K562 (cell line): ENCODE measurements around the gene S100A10. TPM values are rescaled to one million over a fixed set of nuclear protein-coding genes. Genes with fewer than 3 reads are reported as not detected.

Experiments
- ADNP ChIP-seq: fragments of 200-800 bp; sonication (Bioruptor generic); IDR thresholded peaks from 2 replicates; pipeline ENCODE4 v1.6.1; 2016; ENCODE audit warnings: missing genetic modification characterization, missing compliant biosample characterization
- CBFA2T2 ChIP-seq: fragments of 450-650 bp; conservative IDR thresholded peaks from 2 replicates; pipeline ENCODE4 v1.6.1; 2017; ENCODE audit warnings: mild to moderate bottlenecking
- CCNT2 ChIP-seq: IDR thresholded peaks from 2 replicates; pipeline ENCODE4 v1.6.1; 2011; ENCODE audit warnings: borderline replicate concordance, low read depth, mild to moderate bottlenecking, moderate library complexity, mixed read lengths, low read length; ENCODE audit not compliant: insufficient read length; ENCODE audit errors: extremely low read depth
- DPF2 ChIP-seq: fragments of 450-650 bp; IDR thresholded peaks from 2 replicates; pipeline ENCODE4 v1.6.1; 2016
- HDGF ChIP-seq: fragments of 450-650 bp; IDR thresholded peaks from 2 replicates; pipeline ENCODE4 v1.6.1; 2016
- TEAD4 ChIP-seq, 2 experiments: sonication (generic) in 1 of 2; formaldehyde crosslinking in 1 of 2; IDR thresholded peaks; 2 replicates each; pipeline versions ENCODE4 v1.6.1 to v1.8.0; 2012 to 2022; ENCODE audit warnings: borderline replicate concordance in 1 of 2, inconsistent platforms in 1 of 2, low read length in 1 of 2, mild to moderate bottlenecking in 1 of 2, missing genetic modification reagents in 1 of 2
- polyA plus RNA-seq, 8 experiments: library from polyadenylated mRNA; depleted of rRNA in 4 of 8; stranded (reverse) in 5 of 8; unstranded in 3 of 8; fragments of >200 nt; fragmentation: Nextera tagmentation in 2 of 8; fragmentation: Illumina TruSeq in 1 of 8; extraction: Ambion mirVana in 2 of 8; extraction: Trizol in 1 of 8; gene quantifications; 2 replicates each; pipeline versions ENCODE4 v1.2.1 to v1.2.3, GENCODE V29; 2011 to 2014; ENCODE audit warnings: inconsistent platforms in 1 of 8, missing spikeins in 1 of 8
- total RNA-seq, 7 experiments: library from RNA; depleted of rRNA in 6 of 7; stranded (reverse); fragments of >200 nt in 6 of 7; fragmentation: Illumina TruSeq in 2 of 7; extraction: Trizol in 2 of 7; gene quantifications; 2 replicates each; pipeline versions ENCODE4 v1.2.1 to v1.2.3, GENCODE V29; 2011 to 2021; ENCODE audit warnings: low replicate concordance in 1 of 7
- TF ChIP-seq, protein P1 (sequence below), 2 experiments: fragments of 450-650 bp in 1 of 2; sonication (generic) in 1 of 2; formaldehyde crosslinking in 1 of 2; IDR thresholded peaks; 2 replicates each; pipeline versions ENCODE4 v1.7.1 to v1.9.0; 2016 to 2022; ENCODE audit warnings: inconsistent platforms in 1 of 2, mild to moderate bottlenecking in 1 of 2, missing genetic modification reagents in 1 of 2
- TF ChIP-seq, protein P2 (sequence below), 2 experiments: fragments of 450-650 bp in 1 of 2; sonication (generic) in 1 of 2; formaldehyde crosslinking in 1 of 2; IDR thresholded peaks in 1 of 2; conservative IDR thresholded peaks in 1 of 2; 2 replicates each; pipeline versions ENCODE4 v1.6.1 to v1.8.1; 2016 to 2023; ENCODE audit warnings: mild to moderate bottlenecking in 2 of 2, moderate library complexity in 2 of 2, inconsistent platforms in 1 of 2, missing genetic modification reagents in 1 of 2
- TF ChIP-seq, protein P3 (sequence below): fragments of 150-350 bp; IDR thresholded peaks from 2 replicates; pipeline ENCODE4 v1.6.1; 2014; ENCODE audit warnings: low read depth, mild to moderate bottlenecking, low read length, borderline replicate concordance

The S100A10 gene
- total and polyA plus RNA-seq, 9 of the 15 experiments (the other 6 are each of a cell fraction or from before 2014, with no cell fraction given), result 0.32 to 1.6 (median 0.50) TPM; not detected in 3

DNA sequence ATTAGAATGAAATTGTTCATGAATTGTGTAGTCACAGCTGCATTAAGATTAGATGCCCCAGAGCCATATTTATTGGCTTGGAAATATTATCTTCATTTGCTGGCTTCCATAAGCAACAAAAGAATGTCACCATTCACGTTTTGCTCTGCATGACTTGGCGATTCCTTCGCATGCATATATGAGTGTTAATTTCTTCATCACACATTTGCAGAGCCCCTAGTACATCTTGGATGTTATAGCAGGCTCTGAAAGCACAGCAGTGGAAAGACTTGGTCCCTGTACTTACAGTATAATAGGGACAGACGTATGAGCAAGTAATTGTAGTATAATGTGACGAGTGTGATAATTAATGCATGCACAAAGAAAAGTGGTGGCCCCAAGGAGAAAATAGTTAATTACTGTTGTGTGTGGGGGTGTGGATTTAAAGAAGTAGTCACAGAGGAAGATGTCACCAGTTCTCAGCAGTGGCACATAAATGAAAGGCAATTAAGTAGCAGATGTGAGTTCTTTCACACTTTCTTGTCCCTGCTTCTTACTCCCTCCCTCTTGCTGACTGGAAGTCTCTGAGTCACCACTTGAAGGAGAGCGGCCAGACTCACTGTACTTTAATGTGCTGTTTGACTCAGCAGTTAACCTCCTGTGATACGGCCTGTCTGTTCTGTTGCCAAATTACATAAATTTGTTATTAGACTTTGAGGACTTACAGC is 21.0 kb downstream of the S100A10 start (continued):
- TF ChIP-seq, protein P1, sequence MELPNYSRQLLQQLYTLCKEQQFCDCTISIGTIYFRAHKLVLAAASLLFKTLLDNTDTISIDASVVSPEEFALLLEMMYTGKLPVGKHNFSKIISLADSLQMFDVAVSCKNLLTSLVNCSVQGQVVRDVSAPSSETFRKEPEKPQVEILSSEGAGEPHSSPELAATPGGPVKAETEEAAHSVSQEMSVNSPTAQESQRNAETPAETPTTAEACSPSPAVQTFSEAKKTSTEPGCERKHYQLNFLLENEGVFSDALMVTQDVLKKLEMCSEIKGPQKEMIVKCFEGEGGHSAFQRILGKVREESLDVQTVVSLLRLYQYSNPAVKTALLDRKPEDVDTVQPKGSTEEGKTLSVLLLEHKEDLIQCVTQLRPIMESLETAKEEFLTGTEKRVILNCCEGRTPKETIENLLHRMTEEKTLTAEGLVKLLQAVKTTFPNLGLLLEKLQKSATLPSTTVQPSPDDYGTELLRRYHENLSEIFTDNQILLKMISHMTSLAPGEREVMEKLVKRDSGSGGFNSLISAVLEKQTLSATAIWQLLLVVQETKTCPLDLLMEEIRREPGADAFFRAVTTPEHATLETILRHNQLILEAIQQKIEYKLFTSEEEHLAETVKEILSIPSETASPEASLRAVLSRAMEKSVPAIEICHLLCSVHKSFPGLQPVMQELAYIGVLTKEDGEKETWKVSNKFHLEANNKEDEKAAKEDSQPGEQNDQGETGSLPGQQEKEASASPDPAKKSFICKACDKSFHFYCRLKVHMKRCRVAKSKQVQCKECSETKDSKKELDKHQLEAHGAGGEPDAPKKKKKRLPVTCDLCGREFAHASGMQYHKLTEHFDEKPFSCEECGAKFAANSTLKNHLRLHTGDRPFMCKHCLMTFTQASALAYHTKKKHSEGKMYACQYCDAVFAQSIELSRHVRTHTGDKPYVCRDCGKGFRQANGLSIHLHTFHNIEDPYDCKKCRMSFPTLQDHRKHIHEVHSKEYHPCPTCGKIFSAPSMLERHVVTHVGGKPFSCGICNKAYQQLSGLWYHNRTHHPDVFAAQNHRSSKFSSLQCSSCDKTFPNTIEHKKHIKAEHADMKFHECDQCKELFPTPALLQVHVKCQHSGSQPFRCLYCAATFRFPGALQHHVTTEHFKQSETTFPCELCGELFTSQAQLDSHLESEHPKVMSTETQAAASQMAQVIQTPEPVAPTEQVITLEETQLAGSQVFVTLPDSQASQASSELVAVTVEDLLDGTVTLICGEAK (IDR thresholded peaks at IDR 0.05), result 0 out of 2 replicates have a peak, but pooled peaks have one; percentile 27
- TF ChIP-seq, protein P1 (CRISPR knock-in tag; IDR thresholded peaks at IDR 0.05), result no peak
- TF ChIP-seq, protein P2, sequence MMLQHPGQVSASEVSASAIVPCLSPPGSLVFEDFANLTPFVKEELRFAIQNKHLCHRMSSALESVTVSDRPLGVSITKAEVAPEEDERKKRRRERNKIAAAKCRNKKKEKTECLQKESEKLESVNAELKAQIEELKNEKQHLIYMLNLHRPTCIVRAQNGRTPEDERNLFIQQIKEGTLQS (IDR thresholded peaks at IDR 0.05), result peak; percentile 89
- TF ChIP-seq, protein P2 (CRISPR knock-in tag; conservative IDR thresholded peaks at IDR 0.05), result peak; percentile 63; the same call in 1 of the 2 replicates
- TF ChIP-seq, protein P3, sequence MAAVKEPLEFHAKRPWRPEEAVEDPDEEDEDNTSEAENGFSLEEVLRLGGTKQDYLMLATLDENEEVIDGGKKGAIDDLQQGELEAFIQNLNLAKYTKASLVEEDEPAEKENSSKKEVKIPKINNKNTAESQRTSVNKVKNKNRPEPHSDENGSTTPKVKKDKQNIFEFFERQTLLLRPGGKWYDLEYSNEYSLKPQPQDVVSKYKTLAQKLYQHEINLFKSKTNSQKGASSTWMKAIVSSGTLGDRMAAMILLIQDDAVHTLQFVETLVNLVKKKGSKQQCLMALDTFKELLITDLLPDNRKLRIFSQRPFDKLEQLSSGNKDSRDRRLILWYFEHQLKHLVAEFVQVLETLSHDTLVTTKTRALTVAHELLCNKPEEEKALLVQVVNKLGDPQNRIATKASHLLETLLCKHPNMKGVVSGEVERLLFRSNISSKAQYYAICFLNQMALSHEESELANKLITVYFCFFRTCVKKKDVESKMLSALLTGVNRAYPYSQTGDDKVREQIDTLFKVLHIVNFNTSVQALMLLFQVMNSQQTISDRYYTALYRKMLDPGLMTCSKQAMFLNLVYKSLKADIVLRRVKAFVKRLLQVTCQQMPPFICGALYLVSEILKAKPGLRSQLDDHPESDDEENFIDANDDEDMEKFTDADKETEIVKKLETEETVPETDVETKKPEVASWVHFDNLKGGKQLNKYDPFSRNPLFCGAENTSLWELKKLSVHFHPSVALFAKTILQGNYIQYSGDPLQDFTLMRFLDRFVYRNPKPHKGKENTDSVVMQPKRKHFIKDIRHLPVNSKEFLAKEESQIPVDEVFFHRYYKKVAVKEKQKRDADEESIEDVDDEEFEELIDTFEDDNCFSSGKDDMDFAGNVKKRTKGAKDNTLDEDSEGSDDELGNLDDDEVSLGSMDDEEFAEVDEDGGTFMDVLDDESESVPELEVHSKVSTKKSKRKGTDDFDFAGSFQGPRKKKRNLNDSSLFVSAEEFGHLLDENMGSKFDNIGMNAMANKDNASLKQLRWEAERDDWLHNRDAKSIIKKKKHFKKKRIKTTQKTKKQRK, result no peak
- TF ChIP-seq DPF2, result peak; percentile 86; the same call in 1 of the 2 replicates
- no peak for TF ChIP-seq HDGF
- TF ChIP-seq CCNT2, result no peak
- TF ChIP-seq CBFA2T2, result peak; percentile 24; the same call in 1 of the 2 replicates
- peak; percentile 13; the same call in 1 of the 2 replicates for TF ChIP-seq TEAD4 (IDR thresholded peaks at IDR 0.05; ENCODE audit: low read length)
- TF ChIP-seq TEAD4 (CRISPR knock-in tag; IDR thresholded peaks at IDR 0.05; ENCODE audit: borderline replicate concordance), result no peak
- no peak for TF ChIP-seq ADNP (tag)
